Islet of Langerhans (tissue), 1 donor: ENCODE results near the gene CDS1.
"Not testable (repeated sequence)": the region's sequence is repeated elsewhere in the genome, so short reads cannot be mapped to it uniquely, and the experiment has no call there.

Source experiments
- FAIRE-seq: peaks from one replicate; lab custom pipeline; 2011; peaks lifted over from hg19 to GRCh38; lab: Jason Lieb, UNC

CDS1 gene

GRCh38 chr4:84673475-84674240 lies 90.7 kb downstream of the CDS1 start:
- FAIRE-seq: peak; percentile 86

- FAIRE-seq: no peak
Measured at GRCh38 chr4:84677093-84677492, 94.2 kb downstream of the CDS1 start.

- FAIRE-seq: no peak
Measured at GRCh38 chr4:84677995-84678394, 95.1 kb downstream of the CDS1 start.

GRCh38 chr4:84678976-84679744 lies 96.2 kb downstream of the CDS1 start:
- FAIRE-seq: no peak

GRCh38 chr4:84680956-84681355 lies 98.0 kb downstream of the CDS1 start:
- FAIRE-seq: no peak

GRCh38 chr4:84681486-84682274 lies 98.8 kb downstream of the CDS1 start:
- FAIRE-seq: no peak

- not testable (repeated sequence) for FAIRE-seq
Measured at GRCh38 chr4:84682661-84683060, 99.7 kb downstream of the CDS1 start.

- FAIRE-seq: no peak
Measured at GRCh38 chr4:84683064-84683850, 100.3 kb downstream of the CDS1 start.

GRCh38 chr4:84684361-84684760 lies 101.4 kb downstream of the CDS1 start:
- FAIRE-seq: no peak

- no peak for FAIRE-seq
Measured at GRCh38 chr4:84685105-84685504, 102.2 kb downstream of the CDS1 start.

- FAIRE-seq: no peak
Measured at GRCh38 chr4:84688605-84689004, 105.7 kb downstream of the CDS1 start.

GRCh38 chr4:84689197-84689596 lies 106.3 kb downstream of the CDS1 start:
- FAIRE-seq: no peak

- FAIRE-seq: no peak
Measured at GRCh38 chr4:84690481-84690880, 107.6 kb downstream of the CDS1 start.

GRCh38 chr4:84691170-84691691 lies 108.3 kb downstream of the CDS1 start:
- FAIRE-seq: no peak

GRCh38 chr4:84691800-84692199 lies 108.9 kb downstream of the CDS1 start:
- FAIRE-seq: no peak

GRCh38 chr4:84697159-84697558 lies 114.2 kb downstream of the CDS1 start:
- FAIRE-seq: no peak

GRCh38 chr4:84697615-84698201 lies 114.8 kb downstream of the CDS1 start:
- peak; percentile 64 for FAIRE-seq

- no peak for FAIRE-seq
Measured at GRCh38 chr4:84699001-84699671, 116.2 kb downstream of the CDS1 start.
